Measurements from ENCODE around the gene NINL.
A peak's percentile ranks its signal among the peaks of the same experiment; 100 is the strongest.

The NINL gene

DNA sequence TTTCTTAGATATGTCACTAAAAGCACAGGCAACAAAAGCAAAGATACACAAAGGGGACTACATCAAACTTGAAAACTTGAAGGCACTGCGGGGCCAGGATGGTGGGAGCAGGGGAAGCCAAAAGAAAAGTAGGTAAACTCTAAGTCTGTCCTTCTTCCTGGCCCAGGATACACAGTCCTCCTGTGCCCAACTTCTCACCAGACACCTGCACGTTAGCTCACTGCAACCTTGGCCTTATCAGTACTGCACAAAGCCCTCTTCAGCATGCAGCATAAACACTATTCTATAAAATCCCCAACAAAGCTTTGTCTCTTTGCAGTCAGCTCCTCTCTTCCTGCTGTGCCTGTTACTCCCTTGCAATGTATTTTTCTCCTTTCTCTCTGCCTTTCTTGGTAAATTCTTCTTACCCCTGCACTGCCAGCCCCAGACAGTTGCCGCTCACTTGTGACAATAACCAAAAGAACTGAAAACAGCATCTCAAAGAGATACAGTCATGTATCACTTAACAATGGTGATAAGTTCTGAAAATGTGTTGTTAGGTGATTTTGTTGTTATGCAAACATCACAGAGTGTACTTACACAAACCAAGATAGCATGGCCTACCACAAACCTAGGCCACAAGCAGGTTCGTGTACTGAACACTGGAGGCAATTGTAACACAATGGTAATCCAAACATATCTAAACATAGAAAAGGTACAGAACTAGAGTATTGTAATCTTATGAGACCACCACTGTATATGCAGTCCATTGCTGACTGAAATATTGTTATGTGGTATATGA lies 51.2 kb downstream of the NINL start:
- no peaks in the 10 kb centered on the region for H3K36me3 ChIP-seq (ENCODE audit: low read depth)
- H3K27me3 ChIP-seq (ENCODE audit: insufficient read depth, poor library complexity, severe bottlenecking) = no peaks in the 10 kb centered on the region
- TF ChIP-seq, protein P1, sequence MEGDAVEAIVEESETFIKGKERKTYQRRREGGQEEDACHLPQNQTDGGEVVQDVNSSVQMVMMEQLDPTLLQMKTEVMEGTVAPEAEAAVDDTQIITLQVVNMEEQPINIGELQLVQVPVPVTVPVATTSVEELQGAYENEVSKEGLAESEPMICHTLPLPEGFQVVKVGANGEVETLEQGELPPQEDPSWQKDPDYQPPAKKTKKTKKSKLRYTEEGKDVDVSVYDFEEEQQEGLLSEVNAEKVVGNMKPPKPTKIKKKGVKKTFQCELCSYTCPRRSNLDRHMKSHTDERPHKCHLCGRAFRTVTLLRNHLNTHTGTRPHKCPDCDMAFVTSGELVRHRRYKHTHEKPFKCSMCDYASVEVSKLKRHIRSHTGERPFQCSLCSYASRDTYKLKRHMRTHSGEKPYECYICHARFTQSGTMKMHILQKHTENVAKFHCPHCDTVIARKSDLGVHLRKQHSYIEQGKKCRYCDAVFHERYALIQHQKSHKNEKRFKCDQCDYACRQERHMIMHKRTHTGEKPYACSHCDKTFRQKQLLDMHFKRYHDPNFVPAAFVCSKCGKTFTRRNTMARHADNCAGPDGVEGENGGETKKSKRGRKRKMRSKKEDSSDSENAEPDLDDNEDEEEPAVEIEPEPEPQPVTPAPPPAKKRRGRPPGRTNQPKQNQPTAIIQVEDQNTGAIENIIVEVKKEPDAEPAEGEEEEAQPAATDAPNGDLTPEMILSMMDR (IDR thresholded peaks at IDR 0.05; ENCODE audit: poor library complexity, severe bottlenecking) = no peak
- no peaks in the 10 kb centered on the region for H3K4me1 ChIP-seq (ENCODE audit: insufficient read depth, poor library complexity, severe bottlenecking)
- H3K27ac ChIP-seq (ENCODE audit: poor library complexity, severe bottlenecking) = no peak overlapping the region
- no peak for ATAC-seq (ENCODE audit: low read depth)
- H3K4me3 ChIP-seq (ENCODE audit: severe bottlenecking) = no peak overlapping the region
- H3K9me3 ChIP-seq (ENCODE audit: severe bottlenecking) = no peaks in the 10 kb centered on the region
- no peak for DNase-seq (ENCODE audit: low spot score)

DNA sequence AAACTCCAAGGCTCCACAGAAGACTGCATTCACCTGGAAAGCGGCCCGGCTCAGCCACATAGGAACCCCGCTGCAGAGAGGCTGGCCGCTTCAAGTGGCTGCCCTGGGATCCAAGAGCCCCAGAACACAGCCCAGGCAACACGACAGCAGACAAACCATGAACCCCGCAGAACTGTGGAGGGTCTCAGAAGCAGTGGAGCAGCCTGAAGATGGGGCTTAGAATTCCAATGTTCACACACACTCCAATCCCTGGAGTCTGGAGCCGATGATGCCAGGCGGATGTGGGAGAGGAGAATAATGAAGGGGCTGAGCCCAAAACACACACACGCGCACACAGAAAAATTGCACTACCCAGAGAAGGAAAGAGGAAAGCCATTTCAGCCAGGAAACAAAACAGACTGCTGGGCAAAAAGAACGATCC lies 52.4 kb downstream of the NINL start:
- TF ChIP-seq, protein P1 (IDR thresholded peaks at IDR 0.05; ENCODE audit: poor library complexity, severe bottlenecking) = no peak
- Histone ChIP-seq H3K4me3 (ENCODE audit: severe bottlenecking) (no peak overlapping the region), H3K27ac (ENCODE audit: poor library complexity, severe bottlenecking) (no peak overlapping the region), H3K27me3 (ENCODE audit: insufficient read depth, poor library complexity, severe bottlenecking) (no peaks in the 10 kb centered on the region), H3K36me3 (ENCODE audit: low read depth) (no peaks in the 10 kb centered on the region), H3K4me1 (ENCODE audit: insufficient read depth, poor library complexity, severe bottlenecking) (no peaks in the 10 kb centered on the region), H3K9me3 (ENCODE audit: severe bottlenecking) (no peaks in the 10 kb centered on the region)
- DNase-seq (ENCODE audit: low spot score) (no peak), ATAC-seq (ENCODE audit: low read depth) (no peak)

DNA sequence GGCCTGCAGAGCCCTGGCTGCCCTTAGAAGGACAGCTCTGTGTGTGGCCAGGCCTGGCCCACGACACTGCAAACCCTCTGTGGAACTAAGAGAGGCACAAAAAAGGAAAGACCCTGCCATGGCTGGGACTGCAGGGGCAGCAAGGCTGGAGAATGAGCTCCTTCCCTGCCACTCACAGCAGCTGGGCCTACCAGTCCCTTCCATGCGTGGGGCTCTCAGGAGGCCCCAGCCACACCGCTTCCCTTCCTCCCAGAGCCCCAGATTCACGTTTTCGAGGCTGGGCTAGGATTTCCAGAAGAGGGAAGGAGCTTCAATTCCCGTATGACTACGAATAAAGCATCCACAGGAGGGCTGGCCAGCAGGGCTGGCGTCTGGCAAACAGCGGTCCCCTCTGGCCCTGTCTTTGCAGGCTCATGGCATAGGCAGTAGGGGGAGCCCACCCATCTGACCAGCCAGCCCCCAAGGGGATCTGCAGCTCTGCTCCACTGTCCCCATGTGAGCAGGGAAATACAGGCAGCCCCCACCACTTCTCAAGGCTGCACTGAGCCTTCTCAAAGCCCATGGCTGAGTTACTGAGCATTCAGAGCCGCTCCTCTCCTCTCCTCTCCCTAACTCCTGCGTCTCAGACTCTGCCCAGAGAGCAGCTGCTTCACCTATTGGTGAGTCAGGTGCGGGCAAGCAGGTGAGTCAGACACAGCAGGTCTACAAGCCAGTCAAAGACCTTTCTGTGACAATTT lies 53.1 kb downstream of the NINL start:
- H3K27me3 ChIP-seq (ENCODE audit: insufficient read depth, poor library complexity, severe bottlenecking) = no peaks in the 10 kb centered on the region

DNA sequence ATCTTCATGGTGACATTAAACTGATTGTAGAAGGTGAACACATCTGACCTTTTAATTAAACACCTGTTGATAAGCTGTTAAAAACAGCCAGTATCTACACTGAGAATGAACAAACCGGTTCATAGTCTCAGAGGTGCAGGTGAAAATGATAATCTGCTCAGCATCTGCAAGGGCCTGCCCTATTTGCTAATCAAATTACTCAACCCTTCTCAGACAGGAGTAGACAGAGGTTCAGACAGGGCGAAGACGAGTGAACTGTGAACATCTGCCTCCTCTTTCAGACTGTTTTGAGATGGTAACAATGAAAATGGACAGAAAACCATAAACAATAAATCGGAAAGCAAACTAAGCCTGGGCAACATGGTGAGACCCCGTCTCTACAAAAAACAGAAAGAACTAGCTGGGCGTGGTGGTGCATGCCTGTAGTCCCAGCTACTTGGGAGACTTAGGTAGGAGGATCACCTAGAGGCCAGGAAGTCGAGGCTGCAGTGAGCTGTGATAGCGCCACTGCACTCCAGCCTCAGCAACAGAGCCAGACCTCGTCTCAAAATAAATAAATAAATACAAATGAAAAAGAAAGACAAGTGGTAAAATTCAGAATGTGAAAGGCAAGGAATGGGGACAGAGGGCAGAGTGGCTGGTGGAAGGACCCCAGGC lies 55.9 kb downstream of the NINL start:
- H3K4me1 ChIP-seq (ENCODE audit: insufficient read depth, poor library complexity, severe bottlenecking) = no peaks in the 10 kb centered on the region
- TF ChIP-seq, protein P1 (IDR thresholded peaks at IDR 0.05; ENCODE audit: poor library complexity, severe bottlenecking) = no peak
- no peak for ATAC-seq (ENCODE audit: low read depth)
- H3K27me3 ChIP-seq (ENCODE audit: insufficient read depth, poor library complexity, severe bottlenecking) = no peaks in the 10 kb centered on the region
- no peak for DNase-seq (ENCODE audit: low spot score)
- H3K4me3 ChIP-seq (ENCODE audit: severe bottlenecking) = no peak overlapping the region
- H3K27ac ChIP-seq (ENCODE audit: poor library complexity, severe bottlenecking) = no peak overlapping the region
- no peaks in the 10 kb centered on the region for H3K9me3 ChIP-seq (ENCODE audit: severe bottlenecking)
- peaks cover 2% of the 10 kb centered on the region; the same call in 1 of the 2 replicates for H3K36me3 ChIP-seq (ENCODE audit: low read depth)

More for the DNA sequence above, 53.1 kb downstream of the NINL start:
- Histone ChIP-seq H3K36me3 (ENCODE audit: low read depth) (no peaks in the 10 kb centered on the region), H3K27ac (ENCODE audit: poor library complexity, severe bottlenecking) (no peak overlapping the region), H3K9me3 (ENCODE audit: severe bottlenecking) (no peaks in the 10 kb centered on the region), H3K4me3 (ENCODE audit: severe bottlenecking) (no peak overlapping the region), H3K4me1 (ENCODE audit: insufficient read depth, poor library complexity, severe bottlenecking) (no peaks in the 10 kb centered on the region)
- DNase-seq (ENCODE audit: low spot score) = no peak
- peak; percentile 99 for ATAC-seq (ENCODE audit: low read depth)
- TF ChIP-seq, protein P1 (IDR thresholded peaks at IDR 0.05; ENCODE audit: poor library complexity, severe bottlenecking) = peak; percentile 22

Measured in RWPE2 (cell line).